ENCODE results near the gene GUCD1. TPM values are rescaled to one million over a fixed set of nuclear protein-coding genes. Genes with fewer than 3 reads are reported as not detected.

Gene GUCD1
- total and polyA plus RNA-seq, 2 of the 8 experiments (the other 6 are each of a cell fraction or from before 2014, with no cell fraction given) = 85.2 to 128 TPM

GRCh38 chr22:24595863-24596262 is 40.9 kb upstream of the GUCD1 start:
- 0 out of 2 replicates have a peak overlapping the region, but pooled peaks have one; percentile 46 for H2BK15ac ChIP-seq (ENCODE audit: low read length)
- no peak overlapping the region for H4K91ac ChIP-seq (replicated peaks; ENCODE audit: insufficient read length, low read length)
- 93% methylated on average over 4 of the region's 4 CpGs; no CpG with 5 or more reads in 1 of the 2 experiments for WGBS, 2 experiments (ENCODE audit: extremely low coverage in 1 of 2, insufficient coverage in 1 of 2, insufficient read length in 1 of 2, insufficient replicate concordance in 2 of 2, low coverage in 1 of 2, low lambda C conversion rate in 2 of 2, missing lambda C conversion rate in 1 of 2)
- H3K23ac ChIP-seq (ENCODE audit: insufficient read length) = no peak overlapping the region
- H3K23me2 ChIP-seq (ENCODE audit: low read depth, low read length) = peaks cover 2% of the 10 kb centered on the region; the same call in 1 of the 2 replicates
- no peaks in the 10 kb centered on the region for H3K36me3 ChIP-seq (ENCODE audit: control insufficient read depth in 2 of 4, insufficient read depth in 4 of 4, low read length in 3 of 4)
- no peak overlapping the region for H2AFZ ChIP-seq (ENCODE audit: low read length)
- ChIA-PET CTCF (ENCODE audit: partially characterized antibody) (no interaction called here), POLR2A (ENCODE audit: partially characterized antibody) (interaction anchor here (1.5 to 2.0 kb wide), 3 partner anchors 12 to 40 kb away, joined by 4 to 9 read pairs (median 5); partner anchors contain the start of gene SNRPD3)
- no peaks in the 10 kb centered on the region for H4K20me1 ChIP-seq (replicated peaks in 1 of 2; ENCODE audit: control insufficient read depth in 1 of 2, insufficient read depth in 2 of 2, low read length in 2 of 2)
- H3K56ac ChIP-seq (replicated peaks; ENCODE audit: insufficient read length, low read depth, low read length) = no peak overlapping the region
- TF ChIP-seq FOSL1 (IDR thresholded peaks at IDR 0.05; ENCODE audit: insufficient read depth, low read depth, low read length) (no peak), HDAC6 (IDR thresholded peaks at IDR 0.05; ENCODE audit: low read depth, low read length) (no peak), CREB1 (IDR thresholded peaks at IDR 0.05) (no peak)
- H3K14ac ChIP-seq (ENCODE audit: insufficient read length) = no peak overlapping the region
- H3K27ac ChIP-seq (ENCODE audit: low read depth, low read length) = no peak overlapping the region
- H3K9ac ChIP-seq (replicated peaks in 1 of 4; ENCODE audit: extremely low read depth in 1 of 4, low read depth in 3 of 4, low read length in 3 of 4) = no peak overlapping the region
- H3K4me3 ChIP-seq (ENCODE audit: extremely low read depth in 1 of 4, insufficient read depth in 2 of 4, low read depth in 3 of 4, low read length in 4 of 4) = no peak overlapping the region
- peaks cover 4 to 33% (median 16%) of the 10 kb centered on the region in 4 experiments for H3K4me1 ChIP-seq (replicated peaks in 1 of 4; ENCODE audit: control insufficient read depth in 3 of 4, insufficient read depth in 4 of 4, low read length in 3 of 4)
- no peak overlapping the region for H2AK5ac ChIP-seq (ENCODE audit: low read depth, low read length)
- H3K18ac ChIP-seq (ENCODE audit: extremely low read depth, low read length) = no peak overlapping the region
- H3K79me2 ChIP-seq (ENCODE audit: control insufficient read depth in 1 of 2, insufficient read depth in 2 of 2, low read length in 2 of 2) = no peaks in the 10 kb centered on the region
- no peak overlapping the region for H4K5ac ChIP-seq (ENCODE audit: insufficient read length, low read depth, low read length)
- no peak overlapping the region for H3K4ac ChIP-seq (replicated peaks; ENCODE audit: insufficient read length, low read depth, low read length)
- DNase-seq (ENCODE audit: low read depth in 1 of 2, low spot score in 2 of 2) = no peak
- no peak for FAIRE-seq
- no peak overlapping the region for H2BK120ac ChIP-seq (replicated peaks; ENCODE audit: low read depth, low read length)
- no peaks in the 10 kb centered on the region for H3K27me3 ChIP-seq (replicated peaks in 1 of 4; ENCODE audit: control insufficient read depth in 3 of 4, extremely low read depth in 1 of 4, insufficient read depth in 3 of 4, low read length in 3 of 4)
- no peak overlapping the region; the same call in 1 of the 2 replicates for H2BK20ac ChIP-seq (ENCODE audit: low read length)
- H4K8ac ChIP-seq (ENCODE audit: extremely low read depth, insufficient read depth, low read length) = no peak overlapping the region
- H3K79me1 ChIP-seq (ENCODE audit: low read depth, low read length) = no peaks in the 10 kb centered on the region
- no peaks in the 10 kb centered on the region for H3K9me3 ChIP-seq (ENCODE audit: insufficient read depth in 2 of 2, low read depth in 1 of 2, low read length in 1 of 2)
- H2BK12ac ChIP-seq (ENCODE audit: low read depth, low read length) = peak overlapping the region; percentile 68; the same call in 1 of the 2 replicates
- H2BK5ac ChIP-seq (ENCODE audit: low read depth, low read length) = no peak overlapping the region
- H3K4me2 ChIP-seq (ENCODE audit: insufficient read depth in 1 of 2, low read depth in 2 of 2, low read length in 2 of 2) = no peak overlapping the region
